ENCODE measurements around the gene SUOX.
"Not testable (repeated sequence)": the region's sequence is repeated elsewhere in the genome, so short reads cannot be mapped to it uniquely, and the experiment has no call there.

The SUOX gene

DNA sequence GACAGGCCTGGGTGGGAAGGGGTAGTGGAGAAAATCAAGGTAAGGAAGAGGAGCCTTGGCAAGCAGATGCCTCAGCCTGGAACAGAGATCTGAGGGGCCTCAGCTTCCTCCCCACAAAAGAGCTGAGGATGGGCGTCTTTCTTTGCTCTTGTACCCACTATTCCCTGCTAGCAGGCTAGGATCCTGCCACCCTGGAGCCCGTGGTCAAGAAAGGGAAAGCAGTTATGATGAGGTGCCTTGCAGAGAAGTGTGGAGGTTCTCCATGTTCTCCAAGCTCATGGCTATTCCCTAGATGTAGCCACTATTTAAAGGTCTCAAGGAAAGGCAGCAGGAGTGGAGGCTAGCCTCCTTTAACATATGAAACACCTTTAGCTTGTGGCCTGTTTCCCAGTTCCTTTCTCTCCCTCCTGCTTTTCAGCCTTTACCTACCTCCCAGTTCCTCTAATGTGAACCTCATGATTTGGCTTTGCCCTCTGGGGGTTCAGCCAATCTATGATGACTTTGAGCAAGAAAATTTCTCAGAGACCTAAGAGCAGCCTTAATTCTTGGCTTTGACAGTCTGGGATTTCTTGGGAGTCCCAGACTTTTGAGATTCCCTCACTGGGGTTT is 24.9 kb downstream of the SUOX start:
- no peak for DNase-seq

DNA sequence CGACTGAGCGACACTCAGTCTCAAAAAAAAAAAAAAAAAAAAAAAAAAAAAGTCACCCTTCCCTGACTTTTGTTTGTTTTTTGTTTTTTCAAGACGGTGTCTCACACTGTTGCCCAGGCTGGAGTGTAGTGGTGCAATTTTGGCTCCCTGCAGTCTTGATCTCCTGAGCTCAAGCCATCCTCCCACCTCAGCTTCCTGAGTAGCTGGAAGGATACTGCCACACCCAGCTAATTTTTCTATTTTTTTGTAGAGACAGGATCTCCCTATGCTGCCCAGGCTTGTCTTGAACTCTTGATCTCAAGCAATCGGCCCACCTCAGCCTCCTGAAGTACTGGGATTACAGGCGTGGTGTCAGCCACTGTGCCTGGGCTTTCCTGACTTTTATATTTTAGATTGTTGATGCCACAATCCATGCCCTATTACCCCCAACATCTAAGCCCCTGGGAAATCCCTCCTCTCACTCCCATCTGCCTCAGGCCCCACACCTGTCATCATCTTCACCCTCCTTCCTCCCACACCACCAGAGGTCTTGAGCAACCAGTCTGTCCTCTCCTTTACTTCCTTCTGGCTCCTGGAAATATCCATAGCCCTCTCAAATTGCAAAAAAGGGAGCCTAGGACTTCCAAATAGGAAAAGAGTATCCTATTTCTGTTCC is 31.6 kb downstream of the SUOX start:
- DNase-seq, result no peak

DNA sequence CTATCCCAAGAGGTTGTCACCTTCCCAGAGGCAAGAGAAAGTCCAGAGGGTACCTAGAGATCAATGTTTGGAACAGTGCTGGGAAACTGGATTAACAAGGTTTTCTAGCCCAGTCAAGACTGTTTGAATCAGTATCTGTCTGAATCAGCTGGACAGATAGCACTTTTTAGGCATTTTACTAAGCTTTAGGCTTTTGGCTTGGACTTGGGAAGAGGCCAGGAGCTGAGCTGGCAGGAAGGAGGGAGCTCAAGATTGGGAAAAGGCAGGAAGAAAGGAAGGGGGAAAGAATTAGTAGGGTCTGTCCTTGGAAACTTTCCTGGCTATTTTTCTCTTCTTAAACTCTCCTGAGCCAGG is 32.1 kb downstream of the SUOX start:
- no peak for DNase-seq

DNA sequence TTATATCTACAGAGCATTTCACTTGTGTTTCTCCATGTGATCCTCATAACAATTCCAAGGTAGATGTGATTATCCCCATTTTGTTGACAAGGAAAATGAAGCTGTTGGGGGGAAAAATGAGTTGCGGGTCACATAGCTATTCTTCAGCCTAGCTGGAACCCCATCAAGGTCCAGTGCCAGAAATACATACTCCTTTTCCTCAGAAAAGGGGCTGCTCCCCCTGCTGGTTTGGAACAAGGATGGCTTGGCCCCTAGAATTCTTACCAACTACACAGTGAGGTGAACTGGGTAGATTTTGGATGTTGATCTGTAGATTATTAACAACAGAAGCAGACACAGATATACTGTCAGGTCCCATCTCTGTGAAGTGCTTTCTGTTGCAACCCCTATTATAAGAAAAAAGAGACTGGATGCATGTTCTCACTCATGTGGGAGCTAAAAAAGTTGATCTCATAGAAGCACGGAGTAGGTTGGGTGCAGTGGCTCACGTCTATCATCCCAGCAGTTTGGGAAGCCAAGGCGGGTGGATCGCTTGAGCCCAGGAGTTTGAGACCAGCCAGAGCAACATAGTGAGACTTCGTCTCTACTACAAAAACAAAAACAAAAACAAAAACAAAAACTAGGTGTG is 32.7 kb downstream of the SUOX start:
- DNase-seq, result peak in 1 of 2 donors; percentile 57

DNA sequence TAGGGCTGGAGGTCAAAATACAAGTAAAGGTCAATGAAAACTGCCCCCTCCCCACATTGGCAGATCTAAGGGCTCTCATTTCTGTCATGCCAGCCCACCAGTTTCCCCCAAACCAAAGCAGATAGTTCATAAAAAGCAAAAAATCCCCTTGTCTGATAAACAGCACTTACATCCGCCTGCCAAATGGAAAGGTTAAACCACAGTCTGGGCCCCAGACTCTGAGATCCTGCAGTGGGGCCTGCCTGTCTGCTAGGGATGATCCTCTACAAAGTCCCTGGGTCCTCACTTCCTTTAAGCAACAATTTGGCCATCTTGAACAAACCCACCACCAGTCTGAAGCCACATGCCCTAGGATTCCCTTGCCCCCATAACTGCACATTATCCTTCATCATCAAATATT is 34.9 kb downstream of the SUOX start:
- no peak for DNase-seq

DNA sequence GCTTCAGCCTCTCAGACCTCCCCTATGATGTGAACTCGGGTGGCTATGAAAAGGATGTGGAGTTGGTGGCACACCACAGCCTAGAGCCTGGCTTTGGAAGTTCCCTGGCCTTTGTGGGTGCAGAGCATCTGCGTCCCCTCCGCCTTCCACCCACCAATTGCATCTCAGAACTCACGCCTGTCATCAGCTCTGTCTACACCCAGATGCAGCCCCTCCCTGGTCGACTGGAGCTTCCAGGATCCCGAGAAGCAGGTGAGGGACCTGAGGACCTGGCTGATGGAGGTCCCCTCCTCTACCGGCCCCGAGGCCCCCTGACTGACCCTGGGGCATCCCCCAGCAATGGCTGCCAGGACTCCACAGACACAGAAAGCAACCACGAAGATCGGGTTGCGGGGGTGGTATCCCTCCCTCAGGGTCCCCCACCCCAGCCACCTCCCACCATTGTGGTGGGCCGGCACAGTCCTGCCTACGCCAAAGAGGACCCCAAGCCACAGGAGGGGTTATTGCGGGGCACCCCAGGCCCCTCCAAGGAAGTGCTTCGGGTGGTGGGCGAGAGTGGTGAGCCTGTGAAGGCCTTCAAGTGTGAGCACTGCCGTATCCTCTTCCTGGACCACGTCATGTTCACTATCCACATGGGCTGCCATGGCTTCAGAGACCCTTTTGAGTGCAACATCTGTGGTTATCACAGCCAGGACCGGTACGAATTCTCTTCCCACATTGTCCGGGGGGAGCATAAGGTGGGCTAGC is 37.7 kb downstream of the SUOX start:
- no peak for DNase-seq

GRCh38 chr12:56037161-56037560 is 40.1 kb downstream of the SUOX start:
- DNase-seq, result no peak

DNA sequence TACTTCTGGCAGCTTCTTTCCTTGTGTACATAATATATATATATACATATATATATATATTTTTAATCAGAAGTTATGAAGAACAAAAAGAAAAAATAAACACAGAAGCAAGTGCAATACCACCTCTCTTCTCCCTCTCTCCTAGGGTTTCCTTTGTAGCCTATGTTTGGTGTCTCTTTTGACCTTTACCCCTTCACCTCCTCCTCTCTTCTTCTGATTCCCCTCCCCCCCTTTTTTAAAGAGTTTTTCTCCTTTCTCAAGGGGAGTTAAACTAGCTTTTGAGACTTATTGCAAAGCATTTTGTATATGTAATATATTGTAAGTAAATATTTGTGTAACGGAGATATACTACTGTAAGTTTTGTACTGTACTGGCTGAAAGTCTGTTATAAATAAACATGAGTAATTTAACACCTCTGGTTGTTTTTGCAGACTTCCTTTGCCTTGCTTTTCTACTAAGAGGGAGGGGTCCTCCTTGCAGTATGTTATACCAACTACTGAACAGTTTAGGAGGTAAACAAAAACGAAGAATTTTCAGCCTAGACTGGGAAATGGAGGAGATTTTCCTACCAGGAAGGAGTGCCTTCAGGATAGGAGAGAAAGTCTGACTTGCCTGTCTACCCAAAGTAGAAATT is 41.1 kb downstream of the SUOX start:
- DNase-seq, result no peak

DNA sequence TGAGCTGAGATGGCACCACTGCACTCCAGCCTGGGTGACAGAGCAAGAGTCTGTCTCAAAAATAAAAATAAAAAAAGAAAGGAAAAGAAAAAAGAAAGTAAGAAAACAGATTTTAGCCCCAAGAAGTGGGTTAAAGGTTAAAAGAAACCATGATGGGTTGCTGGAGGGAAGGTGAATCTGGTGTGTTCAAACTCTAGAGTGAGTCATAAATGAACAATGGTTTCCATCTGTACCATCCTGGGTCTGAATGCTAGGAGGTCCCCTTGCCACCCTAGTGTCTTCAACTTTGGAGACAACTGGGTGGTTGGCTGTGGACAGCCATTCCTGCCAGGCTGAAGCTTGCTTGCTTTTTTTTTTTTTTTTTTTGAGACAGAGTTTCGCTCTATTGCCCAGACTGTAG is 43.1 kb downstream of the SUOX start:
- DNase-seq, result no peak

- DNase-seq, result no peak
Observed at GRCh38 chr12:56040963-56041551, 44.0 kb downstream of the SUOX start.

DNA sequence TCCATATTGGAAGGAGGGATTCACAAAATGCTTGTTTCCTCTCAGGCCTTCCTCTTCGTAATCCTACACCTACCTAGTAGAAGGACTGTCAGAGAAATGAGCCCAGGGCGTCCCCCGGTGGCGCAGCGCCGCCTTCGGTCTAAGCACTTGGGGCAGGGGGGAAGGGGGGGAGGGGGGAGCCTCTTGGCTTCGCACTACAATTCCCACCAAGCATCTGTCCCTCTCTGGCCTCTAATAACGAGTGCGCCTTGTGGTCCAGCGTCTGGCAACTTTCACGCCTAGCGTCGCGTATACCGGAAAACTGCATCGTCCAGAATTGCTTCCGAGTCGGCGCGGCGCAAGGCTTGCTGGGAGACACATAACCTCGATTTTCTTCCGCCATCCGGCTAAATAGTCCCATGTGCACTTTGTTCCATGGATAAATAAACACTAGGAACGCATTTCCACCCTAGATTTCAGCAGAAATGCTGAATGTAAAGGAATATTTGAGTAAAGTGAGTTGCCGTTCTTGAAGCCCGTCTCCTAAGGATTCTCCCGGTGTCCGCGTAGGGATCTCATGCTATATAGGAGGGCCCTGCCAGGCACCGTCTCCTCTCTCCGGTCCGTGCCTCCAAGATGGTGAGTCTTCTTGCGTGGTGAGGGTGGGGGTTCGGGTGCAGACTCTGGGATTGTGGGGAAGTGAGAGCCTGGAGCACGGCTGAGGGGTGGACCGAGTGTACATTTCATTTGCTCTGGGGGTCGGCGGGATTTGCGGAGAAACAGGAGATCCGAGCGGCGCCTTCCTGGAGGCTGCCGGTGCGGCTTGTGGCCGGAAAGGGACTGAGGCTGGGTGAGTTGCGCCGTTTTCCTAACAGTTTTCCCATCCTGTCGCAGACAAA is 44.7 kb downstream of the SUOX start, which contains the start of gene RPS26:
TSS of gene RPS26 (plus strand) at position 367 of the 878 bp plus-strand sequence. CDS start at position 616, 249 bp downstream.
- peak; percentile 89 to 91 for DNase-seq

DNA sequence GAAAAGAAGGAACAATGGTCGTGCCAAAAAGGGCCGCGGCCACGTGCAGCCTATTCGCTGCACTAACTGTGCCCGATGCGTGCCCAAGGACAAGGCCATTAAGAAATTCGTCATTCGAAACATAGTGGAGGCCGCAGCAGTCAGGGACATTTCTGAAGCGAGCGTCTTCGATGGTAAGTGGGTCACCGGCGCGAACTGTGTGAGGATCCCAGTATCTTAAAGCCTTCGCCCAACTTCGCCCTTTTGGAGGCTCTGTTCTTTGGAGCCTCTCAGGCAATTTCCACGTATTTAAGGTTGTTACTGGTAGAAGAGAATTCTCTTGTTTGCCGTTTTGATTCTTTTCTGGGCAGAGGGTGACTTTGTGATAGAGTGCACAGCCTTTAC is 45.3 kb downstream of the SUOX start:
- not testable (repeated sequence) for DNase-seq

GRCh38 chr12:56042843-56043242 is 45.8 kb downstream of the SUOX start:
- DNase-seq, result no peak

GRCh38 chr12:56046027-56046780 is 49.1 kb downstream of the SUOX start:
- peak in 1 of 2 donors; percentile 25 for DNase-seq

GRCh38 chr12:56053407-56053893 is 56.4 kb downstream of the SUOX start:
- DNase-seq, result no peak

Data from stimulated activated CD4-positive, alpha-beta T cell treated with anti-CD3 and anti-CD28 coated beads, Interleukin-2, amount 100 ng/mL, for 24 hours (primary cell).